ENCODE measurements around the gene DNAI2.

DNA sequence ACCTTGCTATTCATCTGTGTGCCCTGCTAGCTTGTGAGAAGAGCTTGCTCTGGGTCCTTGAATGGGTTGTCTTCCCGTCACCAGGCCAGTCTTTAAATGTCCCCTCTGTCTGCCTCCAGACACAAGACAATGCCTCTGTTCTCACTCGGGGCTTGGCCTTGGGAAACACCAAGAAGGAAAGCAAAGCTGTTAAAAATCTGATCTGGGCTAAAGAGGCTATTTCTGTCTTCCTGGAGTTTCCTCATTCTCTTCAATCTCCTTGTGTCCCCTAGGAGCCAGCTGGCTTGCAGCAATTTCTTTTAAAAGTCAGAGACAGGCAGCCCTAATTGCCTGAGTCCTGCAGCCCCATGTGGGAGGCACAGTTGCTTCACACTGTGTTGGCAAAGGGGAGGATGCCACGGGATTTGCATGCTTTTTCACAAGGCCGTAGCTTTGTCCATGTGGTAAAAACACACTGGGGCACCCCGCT is 2.5 kb downstream of the DNAI2 start:
- TF ChIP-seq, protein P1, sequence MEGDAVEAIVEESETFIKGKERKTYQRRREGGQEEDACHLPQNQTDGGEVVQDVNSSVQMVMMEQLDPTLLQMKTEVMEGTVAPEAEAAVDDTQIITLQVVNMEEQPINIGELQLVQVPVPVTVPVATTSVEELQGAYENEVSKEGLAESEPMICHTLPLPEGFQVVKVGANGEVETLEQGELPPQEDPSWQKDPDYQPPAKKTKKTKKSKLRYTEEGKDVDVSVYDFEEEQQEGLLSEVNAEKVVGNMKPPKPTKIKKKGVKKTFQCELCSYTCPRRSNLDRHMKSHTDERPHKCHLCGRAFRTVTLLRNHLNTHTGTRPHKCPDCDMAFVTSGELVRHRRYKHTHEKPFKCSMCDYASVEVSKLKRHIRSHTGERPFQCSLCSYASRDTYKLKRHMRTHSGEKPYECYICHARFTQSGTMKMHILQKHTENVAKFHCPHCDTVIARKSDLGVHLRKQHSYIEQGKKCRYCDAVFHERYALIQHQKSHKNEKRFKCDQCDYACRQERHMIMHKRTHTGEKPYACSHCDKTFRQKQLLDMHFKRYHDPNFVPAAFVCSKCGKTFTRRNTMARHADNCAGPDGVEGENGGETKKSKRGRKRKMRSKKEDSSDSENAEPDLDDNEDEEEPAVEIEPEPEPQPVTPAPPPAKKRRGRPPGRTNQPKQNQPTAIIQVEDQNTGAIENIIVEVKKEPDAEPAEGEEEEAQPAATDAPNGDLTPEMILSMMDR (conservative IDR thresholded peaks at IDR 0.05), result no peak
- no peak for TF ChIP-seq ZFX (IDR thresholded peaks at IDR 0.05)

All from C4-2B (cell line).